Hepatocyte (in vitro differentiated cells): ENCODE results near the gene SLC5A1. TPM values are rescaled to one million over a fixed set of nuclear protein-coding genes. Genes with fewer than 3 reads are reported as not detected.
"Not testable (repeated sequence)": the region's sequence is repeated elsewhere in the genome, so short reads cannot be mapped to it uniquely, and the experiment has no call there.

Experiments used
- DNase-seq: peaks from one replicate; pipeline ENCODE4 v3.0.0-alpha.2; 2016; ENCODE audit warnings: low spot score
- H2AFZ ChIP-seq: fragments of 200-600 bp; sonication (generic); 2 replicates; pipeline ENCODE4 v1.6.0; 2016; ENCODE audit warnings: antibody characterized with exemption, mild to moderate bottlenecking
- H3K27ac ChIP-seq: fragments of 200-600 bp; sonication (generic); 2 replicates; pipeline ENCODE4 v1.5.1; 2016; ENCODE audit warnings: mild to moderate bottlenecking
- H3K27me3 ChIP-seq: fragments of 200-600 bp; sonication (generic); 2 replicates; pipeline ENCODE4 v1.6.1; 2016
- H3K36me3 ChIP-seq: fragments of 200-600 bp; sonication (generic); replicated peaks from 2 replicates; pipeline ENCODE4 v1.5.1; 2016; ENCODE audit warnings: low read depth; ENCODE audit not compliant: insufficient read depth
- H3K4me1 ChIP-seq: fragments of 200-600 bp; sonication (generic); 2 replicates; pipeline ENCODE4 v1.5.1; 2016; ENCODE audit warnings: mild to moderate bottlenecking, moderate library complexity; ENCODE audit not compliant: insufficient read depth
- H3K4me2 ChIP-seq: fragments of 200-600 bp; sonication (generic); 2 replicates; pipeline ENCODE4 v1.6.0; 2016
- H3K4me3 ChIP-seq: fragments of 200-600 bp; sonication (generic); 2 replicates; pipeline ENCODE4 v1.5.1; 2016; ENCODE audit warnings: mild to moderate bottlenecking
- H3K79me2 ChIP-seq: fragments of 200-600 bp; sonication (generic); 2 replicates; pipeline ENCODE4 v1.6.0; 2017; ENCODE audit warnings: mild to moderate bottlenecking
- H3K9me2 ChIP-seq: fragments of 200-600 bp; sonication (generic); replicated peaks from 2 replicates; pipeline ENCODE4 v1.6.0; 2017; ENCODE audit warnings: mild to moderate bottlenecking; ENCODE audit not compliant: insufficient read depth
- H3K9me3 ChIP-seq: fragments of 200-600 bp; sonication (generic); 2 replicates; pipeline ENCODE4 v1.5.1; 2016; ENCODE audit warnings: low read depth, mild to moderate bottlenecking
- H4K20me1 ChIP-seq: fragments of 200-600 bp; sonication (generic); 2 replicates; pipeline ENCODE4 v1.6.0; 2016; ENCODE audit warnings: mild to moderate bottlenecking; ENCODE audit not compliant: insufficient read depth, poor library complexity, severe bottlenecking
- CTCF ChIP-seq: fragments of 200-600 bp; sonication (generic); IDR thresholded peaks from 2 replicates; pipeline ENCODE4 v1.5.1; 2016; ENCODE audit warnings: antibody characterized with exemption, mild to moderate bottlenecking; ENCODE audit not compliant: poor library complexity
- EZH2 ChIP-seq: fragments of 200-600 bp; sonication (generic); IDR thresholded peaks from 2 replicates; pipeline ENCODE4 v1.6.1; 2016; ENCODE audit warnings: antibody characterized with exemption, mild to moderate bottlenecking, borderline replicate concordance
- EZH2phosphoT487 ChIP-seq: fragments of 200-600 bp; sonication (generic); IDR thresholded peaks from one replicate; pipeline ENCODE4 v1.6.1; 2018; ENCODE audit warnings: antibody characterized with exemption, mild to moderate bottlenecking, low read depth, moderate library complexity; ENCODE audit not compliant: unreplicated experiment, severe bottlenecking
- WGBS: methylation state at CpG from one replicate; pipeline ENCODE4 v1.1.6; 2016; ENCODE audit warnings: low lambda C conversion rate; ENCODE audit errors: missing lambda C conversion rate; 5-methylcytosine and 5-hydroxymethylcytosine counted together
- polyA plus RNA-seq: library from polyadenylated mRNA; unstranded; fragments of >200 nt; fragmentation: Nextera tagmentation; extraction: Ambion mirVana; gene quantifications from 2 replicates; pipeline ENCODE4 v1.2.1, GENCODE V29; 2016
- total RNA-seq: library from RNA; depleted of rRNA; stranded (reverse); fragments of >200 nt; gene quantifications from 2 replicates; pipeline ENCODE4 v1.2.3, GENCODE V29; 2014

The SLC5A1 gene
- total and polyA plus RNA-seq, 2 experiments from 2014 or later, result 3.0 to 7.3 TPM

DNA sequence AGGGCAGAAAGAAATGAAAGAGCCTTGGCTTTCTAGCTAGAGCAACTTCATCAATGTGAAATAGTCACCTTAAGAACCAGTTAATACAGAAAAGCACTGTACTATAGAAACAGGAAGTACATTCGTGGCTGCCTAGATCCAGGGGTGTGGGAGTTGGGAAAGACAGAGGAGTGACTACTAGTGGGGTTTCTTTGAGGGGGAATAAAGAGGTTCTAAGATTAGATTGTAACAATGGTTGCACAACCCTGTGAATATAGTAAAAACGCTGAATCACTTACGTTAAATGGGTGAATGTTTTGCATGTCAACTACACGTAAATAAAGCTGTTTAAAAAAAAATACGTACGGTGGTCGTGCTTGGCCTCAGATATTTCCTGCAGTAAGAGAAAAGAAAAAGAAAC is 107.6 kb downstream of the SLC5A1 start:
- H3K27me3 ChIP-seq, H3K4me1 ChIP-seq, H3K36me3 ChIP-seq, H3K4me2 ChIP-seq, H3K27ac ChIP-seq, H4K20me1 ChIP-seq, H3K9me2 ChIP-seq, H3K79me2 ChIP-seq, DNase-seq, H3K9me3 ChIP-seq, H3K4me3 ChIP-seq, H2AFZ ChIP-seq: not testable (repeated sequence)
- whole genome bisulfite sequencing, result 77% methylated on average over 7 of the region's 7 CpGs

GRCh38 chr22:32151641-32152040 is 108.6 kb downstream of the SLC5A1 start:
- H3K9me3 ChIP-seq, H3K79me2 ChIP-seq, H3K4me3 ChIP-seq, H3K9me2 ChIP-seq, H3K36me3 ChIP-seq, H2AFZ ChIP-seq, H3K4me1 ChIP-seq, DNase-seq, H3K27me3 ChIP-seq, H3K4me2 ChIP-seq, H3K27ac ChIP-seq, H4K20me1 ChIP-seq: not testable (repeated sequence)
- WGBS, result 83% methylated on average over 6 of the region's 6 CpGs

- H3K27me3 ChIP-seq, H3K9me2 ChIP-seq, H3K4me1 ChIP-seq, H3K27ac ChIP-seq, H3K9me3 ChIP-seq, H3K4me2 ChIP-seq, DNase-seq, H3K4me3 ChIP-seq, H3K79me2 ChIP-seq, H3K36me3 ChIP-seq, H2AFZ ChIP-seq, H4K20me1 ChIP-seq: not testable (repeated sequence)
- WGBS, result 82% methylated on average over 4 of the region's 4 CpGs
Measured at GRCh38 chr22:32154727-32155126, 111.7 kb downstream of the SLC5A1 start.

- not testable (repeated sequence) for H3K79me2 ChIP-seq, H3K9me3 ChIP-seq, H3K27ac ChIP-seq, H3K4me3 ChIP-seq, DNase-seq, H3K27me3 ChIP-seq, H3K36me3 ChIP-seq, H4K20me1 ChIP-seq, H3K4me2 ChIP-seq, H2AFZ ChIP-seq, H3K4me1 ChIP-seq, H3K9me2 ChIP-seq
- 78% methylated on average over 5 of the region's 5 CpGs for WGBS
Measured at GRCh38 chr22:32157632-32158031, 114.6 kb downstream of the SLC5A1 start.

DNA sequence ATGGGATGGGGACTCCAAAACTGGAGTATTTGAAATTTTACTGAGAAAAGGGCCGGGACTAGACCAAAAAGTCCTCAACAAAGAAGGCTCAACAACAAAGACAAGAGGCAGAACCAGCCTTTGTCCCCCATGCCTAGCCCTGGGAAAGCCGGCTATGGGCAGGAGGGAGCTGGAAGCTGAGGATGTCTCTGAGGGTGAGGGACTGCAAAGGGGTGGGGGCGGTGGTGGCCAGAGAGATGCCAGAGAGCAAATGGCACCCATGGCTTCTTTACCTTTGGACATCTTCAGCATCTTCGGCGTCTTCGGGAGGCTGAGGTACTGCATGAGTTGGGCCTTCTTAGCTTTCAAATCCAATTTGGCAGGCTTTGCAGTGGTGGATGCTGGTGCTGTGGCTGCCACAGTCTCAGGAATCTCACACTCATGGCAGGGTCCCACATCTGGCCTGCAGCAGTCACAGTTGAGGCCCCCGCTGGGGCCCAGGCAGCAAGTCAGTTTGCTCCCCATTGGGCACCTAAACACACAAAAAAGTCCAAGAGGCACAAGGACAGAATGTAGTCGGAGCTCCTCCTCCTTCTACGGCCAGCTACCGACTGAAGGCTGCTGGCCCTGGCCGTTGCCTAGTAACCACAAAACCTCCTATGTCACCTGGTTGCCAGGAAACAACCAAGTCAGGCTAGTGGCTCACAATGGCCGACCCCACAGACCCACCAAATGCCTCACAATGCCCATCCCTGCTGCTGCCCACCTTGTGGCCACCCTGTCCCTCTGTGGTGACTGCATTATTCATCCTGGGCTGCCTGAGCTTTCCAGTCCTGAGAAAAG is 115.9 kb downstream of the SLC5A1 start, which contains the start of gene C22orf42:
TSS of gene C22orf42 (minus strand) at position 592 of the 822 bp plus-strand sequence. CDS start at position 504, 88 bp downstream.
- Histone ChIP-seq H3K9me2 (no peaks in the 10 kb centered on the region), H3K9me3 (no peaks in the 10 kb centered on the region), H3K4me3 (no peak within 1 kb of the TSS), H3K4me2 (no peak within 1 kb of the TSS), H3K4me1 (no peaks in the 10 kb centered on the region), H2AFZ (no peak within 1 kb of the TSS), H3K27ac (no peak within 1 kb of the TSS), H4K20me1 (no peaks in the 10 kb centered on the region), H3K36me3 (no peaks in the 10 kb centered on the region), H3K27me3 (no peaks in the 10 kb centered on the region), H3K79me2 (no peaks in the 10 kb centered on the region)
- TF ChIP-seq EZH2, result no peak
- TF ChIP-seq CTCF, result no peak
- no peak for TF ChIP-seq EZH2phosphoT487
- 78% methylated on average over 11 of the region's 12 CpGs for whole genome bisulfite sequencing
- no peak for DNase-seq

GRCh38 chr22:32160411-32160810 is 117.3 kb downstream of the SLC5A1 start:
- not testable (repeated sequence) for H3K9me2 ChIP-seq, H3K27me3 ChIP-seq, H3K79me2 ChIP-seq, H3K4me3 ChIP-seq, H3K4me1 ChIP-seq, H3K27ac ChIP-seq, DNase-seq, H3K9me3 ChIP-seq, H3K36me3 ChIP-seq, H2AFZ ChIP-seq, H4K20me1 ChIP-seq, H3K4me2 ChIP-seq
- 84% methylated on average over 5 of the region's 5 CpGs for WGBS
